Body of pancreas (tissue), 4 donors: ENCODE results near the gene AXL. TPM values are rescaled to one million over a fixed set of nuclear protein-coding genes. Genes with fewer than 3 reads are reported as not detected.
"Not testable (repeated sequence)": the region's sequence is repeated elsewhere in the genome, so short reads cannot be mapped to it uniquely, and the experiment has no call there.

Experiments
- ATAC-seq: fragments of 150-250 bp; one replicate; pipeline ENCODE4 v1.9.1; 2016
- DNase-seq, 4 donors: peaks; one replicate each; pipeline ENCODE4 v3.0.0-alpha.2; 2019
- H3K27ac ChIP-seq, 4 donors: fragments of 200-600 bp; sonication (generic); 1 replicate in 3 of 4; 2 replicates in 1 of 4; pipeline versions ENCODE4 v1.5.1 to v1.6.1; 2016 to 2019; ENCODE audit warnings: mild to moderate bottlenecking in 1 of 4, mixed read lengths in 1 of 4, moderate library complexity in 1 of 4
- H3K27me3 ChIP-seq, 2 donors: fragments of 200-600 bp; sonication (generic); one replicate each; pipeline ENCODE4 v1.6.0; 2016; ENCODE audit warnings: mild to moderate bottlenecking in 1 of 2
- H3K36me3 ChIP-seq, 2 donors: fragments of 200-600 bp; sonication (generic); replicated peaks in 1 of 2; 2 replicates each; pipeline ENCODE4 v1.5.1; 2016; ENCODE audit warnings: low read depth in 2 of 2; ENCODE audit not compliant: insufficient read depth in 1 of 2
- H3K4me1 ChIP-seq: fragments of 200-600 bp; sonication (generic); one replicate; pipeline ENCODE4 v1.6.0; 2016
- H3K4me3 ChIP-seq, 2 donors: fragments of 200-600 bp; sonication (generic); 1 replicate in 1 of 2; 2 replicates in 1 of 2; pipeline ENCODE4 v1.5.1; 2016 to 2019
- H3K9me3 ChIP-seq, 3 donors: fragments of 200-600 bp; sonication (generic); 1 replicate in 2 of 3; 2 replicates in 1 of 3; pipeline ENCODE4 v1.5.1; 2016
- POLR2A ChIP-seq, 3 donors: fragments of 450-650 bp; IDR thresholded peaks; one replicate each; pipeline ENCODE4 v1.6.1; 2016; ENCODE audit warnings: antibody characterized with exemption in 3 of 3, mild to moderate bottlenecking in 2 of 3
- WGBS, 2 donors: methylation state at CpG; one replicate each; pipeline ENCODE4 v1.1.5; 2017; 5-methylcytosine and 5-hydroxymethylcytosine counted together
- intact Hi-C: fragments of 100-400 bp; cut with DNase I; formaldehyde crosslinking; loops from one replicate; pipeline ENCODE4 v1.15.1; 2023
- total RNA-seq, 2 donors: library from RNA; depleted of rRNA; stranded (reverse); fragments of >200 nt; gene quantifications; one replicate each; pipeline ENCODE4 v1.1.0, GENCODE V29; 2016
- TF ChIP-seq, protein P1 (sequence below), 7 experiments: fragments of 450-650 bp in 4 of 7; fragments of 200-600 bp in 3 of 7; sonication (generic) in 3 of 7; IDR thresholded peaks; one replicate each; pipeline ENCODE4 v1.5.1; 2016 to 2019; ENCODE audit warnings: antibody characterized with exemption in 7 of 7

Gene AXL
- total RNA-seq, 2 donors from 2014 or later: 14.2 to 15.0 TPM

DNA sequence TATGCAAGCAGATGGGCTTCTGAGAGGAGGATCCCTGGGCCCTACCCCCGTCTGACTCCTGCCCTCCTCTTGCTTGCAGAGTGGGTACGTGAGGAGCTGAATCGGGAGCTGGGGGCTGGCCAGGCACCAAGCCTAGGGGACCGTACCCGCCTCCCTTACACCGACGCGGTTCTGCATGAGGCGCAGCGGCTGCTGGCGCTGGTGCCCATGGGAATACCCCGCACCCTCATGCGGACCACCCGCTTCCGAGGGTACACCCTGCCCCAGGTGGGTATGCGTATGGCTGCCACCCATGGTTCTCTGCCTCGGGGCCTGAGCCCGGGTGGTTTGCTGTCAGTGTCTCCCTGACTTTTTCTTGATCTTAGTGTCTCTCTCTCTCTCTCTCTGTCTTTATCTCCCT lies 15.7 kb upstream of the AXL start:
- Histone ChIP-seq H3K36me3 (no peaks in the 10 kb centered on the region), H3K4me1 (no peaks in the 10 kb centered on the region), H3K9me3 (no peaks in the 10 kb centered on the region), H3K4me3 (no peak overlapping the region), H3K27me3 (no peaks in the 10 kb centered on the region), H3K27ac (no peak overlapping the region)
- no peak for ATAC-seq
- 57 to 68% methylated on average over 7 to 15 of the region's 18 CpGs for WGBS, 2 donors
- intact Hi-C loops: no loop called here
- TF ChIP-seq, protein P1, sequence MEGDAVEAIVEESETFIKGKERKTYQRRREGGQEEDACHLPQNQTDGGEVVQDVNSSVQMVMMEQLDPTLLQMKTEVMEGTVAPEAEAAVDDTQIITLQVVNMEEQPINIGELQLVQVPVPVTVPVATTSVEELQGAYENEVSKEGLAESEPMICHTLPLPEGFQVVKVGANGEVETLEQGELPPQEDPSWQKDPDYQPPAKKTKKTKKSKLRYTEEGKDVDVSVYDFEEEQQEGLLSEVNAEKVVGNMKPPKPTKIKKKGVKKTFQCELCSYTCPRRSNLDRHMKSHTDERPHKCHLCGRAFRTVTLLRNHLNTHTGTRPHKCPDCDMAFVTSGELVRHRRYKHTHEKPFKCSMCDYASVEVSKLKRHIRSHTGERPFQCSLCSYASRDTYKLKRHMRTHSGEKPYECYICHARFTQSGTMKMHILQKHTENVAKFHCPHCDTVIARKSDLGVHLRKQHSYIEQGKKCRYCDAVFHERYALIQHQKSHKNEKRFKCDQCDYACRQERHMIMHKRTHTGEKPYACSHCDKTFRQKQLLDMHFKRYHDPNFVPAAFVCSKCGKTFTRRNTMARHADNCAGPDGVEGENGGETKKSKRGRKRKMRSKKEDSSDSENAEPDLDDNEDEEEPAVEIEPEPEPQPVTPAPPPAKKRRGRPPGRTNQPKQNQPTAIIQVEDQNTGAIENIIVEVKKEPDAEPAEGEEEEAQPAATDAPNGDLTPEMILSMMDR (IDR thresholded peaks at IDR 0.05): no peak
- no peak for TF ChIP-seq POLR2A (IDR thresholded peaks at IDR 0.05)
- DNase-seq: no peak

DNA sequence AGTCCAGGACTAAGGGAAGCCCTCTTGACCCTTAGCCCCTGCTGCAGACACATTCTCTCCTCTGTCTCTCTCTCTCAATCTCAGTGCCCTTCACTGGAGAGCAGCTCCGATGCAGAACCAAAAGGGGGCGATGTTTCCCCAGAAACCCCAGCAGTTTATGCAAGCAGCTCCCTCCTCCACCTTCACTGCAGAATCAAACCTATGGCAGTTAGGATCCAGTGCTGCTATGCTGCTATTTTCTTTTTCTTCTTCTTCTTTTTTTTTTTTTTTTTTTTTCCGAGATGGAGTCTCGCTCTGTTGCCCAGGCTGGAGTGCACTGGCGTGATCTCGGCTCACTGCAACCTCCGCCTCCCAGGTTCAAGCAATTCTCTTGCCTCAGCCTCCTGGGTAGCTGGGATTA lies 14.7 kb upstream of the AXL start:
- H3K9me3 ChIP-seq, H3K4me3 ChIP-seq, H3K36me3 ChIP-seq, H3K27ac ChIP-seq, intact Hi-C loops, H3K4me1 ChIP-seq, H3K27me3 ChIP-seq: not testable (repeated sequence)
- ATAC-seq (peak; percentile 93), DNase-seq (peak; percentile 81 to 85 (median 83))
- 17 to 38% methylated on average over 6 to 7 of the region's 7 CpGs for WGBS, 2 donors
- TF ChIP-seq, protein P1 (IDR thresholded peaks at IDR 0.05): peak; percentile 64 to 95 (median 94)

- TF ChIP-seq POLR2A (IDR thresholded peaks at IDR 0.05): no peak
- TF ChIP-seq, protein P1 (IDR thresholded peaks at IDR 0.05): no peak
- 41 to 42% methylated on average over 8 to 10 of the region's 10 CpGs for WGBS, 2 donors
- H3K4me3 ChIP-seq: no peak overlapping the region
- intact Hi-C loops: loop anchor here (5.0 kb wide), 1 partner anchor 51 kb away; no protein-coding TSS in a partner anchor
- no peak for DNase-seq
- ATAC-seq: no peak
- H3K27ac ChIP-seq: no peak overlapping the region
- no peaks in the 10 kb centered on the region for H3K27me3 ChIP-seq
- H3K4me1 ChIP-seq: no peaks in the 10 kb centered on the region
- no peaks in the 10 kb centered on the region for H3K9me3 ChIP-seq
- no peaks in the 10 kb centered on the region for H3K36me3 ChIP-seq
Measured at GRCh38 chr19:41205995-41206394, 13.0 kb upstream of the AXL start.

- WGBS, 2 donors: 44 to 53% methylated on average over 3 to 9 of the region's 9 CpGs
- no peaks in the 10 kb centered on the region for H3K27me3 ChIP-seq
- intact Hi-C loops: loop anchor here (5.0 kb wide), 1 partner anchor 51 kb away; no protein-coding TSS in a partner anchor
- H3K4me1 ChIP-seq: no peaks in the 10 kb centered on the region
- DNase-seq (no peak), ATAC-seq (no peak)
- H3K27ac ChIP-seq: no peak overlapping the region
- H3K36me3 ChIP-seq: no peaks in the 10 kb centered on the region
- TF ChIP-seq POLR2A (IDR thresholded peaks at IDR 0.05): no peak
- TF ChIP-seq, protein P1 (IDR thresholded peaks at IDR 0.05): no peak
- H3K4me3 ChIP-seq: no peak overlapping the region
- no peaks in the 10 kb centered on the region for H3K9me3 ChIP-seq
Measured at GRCh38 chr19:41206456-41206855, 12.6 kb upstream of the AXL start.
